Kidney (tissue), 14 donors: Measurements from ENCODE around the gene BICC1. TPM values are rescaled to one million over a fixed set of nuclear protein-coding genes. Genes with fewer than 3 reads are reported as not detected.

ENCODE experiments used
- DNase-seq, 5 donors: peaks; one replicate each; pipeline ENCODE4 v3.0.0-alpha.2; 2013 to 2020
- FAIRE-seq: peaks from 2 replicates; lab custom pipeline; 2012; peaks lifted over from hg19 to GRCh38; lab: Jason Lieb, UNC
- H3K27ac ChIP-seq, 2 donors: one replicate each; pipeline ENCODE4 v1.7.0; 2013; ENCODE audit warnings: low read depth in 2 of 2, low read length in 2 of 2, inconsistent platforms in 1 of 2
- H3K27me3 ChIP-seq: one replicate; pipeline ENCODE4 v1.7.1; 2013; ENCODE audit warnings: low read length, inconsistent platforms; ENCODE audit not compliant: control insufficient read depth, insufficient read depth
- H3K36me3 ChIP-seq, 3 donors: one replicate each; pipeline versions ENCODE4 v1.7.0 to v1.7.1; 2013; ENCODE audit warnings: low read length in 3 of 3, control low read depth in 1 of 3, inconsistent platforms in 1 of 3; ENCODE audit not compliant: insufficient read depth in 3 of 3, control insufficient read depth in 2 of 3
- H3K4me1 ChIP-seq, 3 donors: one replicate each; pipeline versions ENCODE4 v1.7.0 to v1.7.1; 2013; ENCODE audit warnings: low read length in 3 of 3, inconsistent platforms in 1 of 3, low read depth in 1 of 3; ENCODE audit not compliant: control insufficient read depth in 2 of 3, insufficient read depth in 2 of 3
- H3K4me3 ChIP-seq, 3 donors: one replicate each; pipeline versions ENCODE4 v1.7.0 to v1.8.1; 2013; ENCODE audit warnings: low read length in 3 of 3, control low read depth in 1 of 3, inconsistent platforms in 1 of 3
- H3K9ac ChIP-seq, 3 donors: one replicate each; pipeline versions ENCODE4 v1.7.0 to v1.7.1; 2013; ENCODE audit warnings: low read length in 3 of 3, control low read depth in 1 of 3, inconsistent platforms in 1 of 3
- H3K9me3 ChIP-seq, 3 donors: one replicate each; pipeline versions ENCODE4 v1.7.0 to v1.7.1; 2013; ENCODE audit warnings: low read length in 3 of 3, control low read depth in 1 of 3, inconsistent platforms in 1 of 3; ENCODE audit not compliant: control insufficient read depth in 2 of 3, insufficient read depth in 1 of 3
- CTCF ChIP-seq: IDR thresholded peaks from 3 replicates; pipeline ENCODE4 v1.5.1; 2012; ENCODE audit warnings: mild to moderate bottlenecking, moderate library complexity, borderline replicate concordance; ENCODE audit not compliant: insufficient read depth; ENCODE audit errors: extremely low read depth
- intact Hi-C: fragments of 100-400 bp; cut with DNase I; formaldehyde crosslinking; loops from one replicate; pipeline ENCODE4 v1.11.1; 2022
- polyA plus RNA-seq: library from polyadenylated mRNA; stranded (reverse); fragments of 350-450 nt; fragmentation: Illumina TruSeq; extraction: RNeasy Lipid Tissue Mini Kit (QIAGEN cat#74804); gene quantifications from one replicate; pipeline ENCODE4 v1.2.3, GENCODE V29; 2014; ENCODE audit warnings: low read depth, low replicate concordance; ENCODE audit not compliant: insufficient read depth
- total RNA-seq: library from RNA; stranded (reverse); fragmentation: NEBNext Ultra II Directional; extraction: Animal tissue kit (Norgen Biotek cat#: 25700); gene quantifications from one replicate; pipeline ENCODE4 v1.2.1, GENCODE V29; 2021
- donor health status: control.
- donor health status: control.
- donor health status: control.
- donor health status: control.
- donor health status: control.
- donor health status: DM: yes; HTN: yes; CAD: no.
- donor health status: Normal renal cell carcinoma (clear cell type).

Gene BICC1
- total and polyA plus RNA-seq, 2 donors from 2014 or later: 21.0 to 136 TPM

GRCh38 chr10:58554316-58554715 is 41.6 kb downstream of the BICC1 start:
- intact Hi-C loops: no loop called here
- H3K4me1 ChIP-seq: peaks cover 0 to 18% (median 0%) of the 10 kb centered on the region in 3 donors
- H3K36me3 ChIP-seq: no peaks in the 10 kb centered on the region
- no peak overlapping the region for H3K9ac ChIP-seq
- no peak for FAIRE-seq
- no peaks in the 10 kb centered on the region for H3K27me3 ChIP-seq
- DNase-seq: no peak
- no peak for TF ChIP-seq CTCF
- peaks cover 0 to 10% (median 2%) of the 10 kb centered on the region in 3 donors for H3K9me3 ChIP-seq
- no peak overlapping the region for H3K4me3 ChIP-seq
- H3K27ac ChIP-seq: no peak overlapping the region

GRCh38 chr10:58555170-58555929 is 42.7 kb downstream of the BICC1 start:
- intact Hi-C loops: no loop called here
- H3K4me3 ChIP-seq: peak overlapping the region in 1 of 3 donors; percentile 36
- DNase-seq (peak in 3 of 5 donors; percentile 58 to 88 (median 87)), FAIRE-seq (peak; percentile 91)
- no peak for TF ChIP-seq CTCF
- H3K27me3 ChIP-seq: no peaks in the 10 kb centered on the region
- peaks cover 0 to 10% (median 2%) of the 10 kb centered on the region in 3 donors for H3K9me3 ChIP-seq
- H3K27ac ChIP-seq: peak overlapping the region in 1 of 2 donors; percentile 41
- peaks cover 0 to 18% (median 0%) of the 10 kb centered on the region in 3 donors for H3K4me1 ChIP-seq
- no peak overlapping the region for H3K9ac ChIP-seq
- H3K36me3 ChIP-seq: no peaks in the 10 kb centered on the region

- Histone ChIP-seq H3K36me3 (no peaks in the 10 kb centered on the region), H3K27ac (peak overlapping the region; percentile 45 to 71), H3K9ac (no peak overlapping the region), H3K27me3 (no peaks in the 10 kb centered on the region), H3K4me1 (peaks cover 0 to 18% (median 0%) of the 10 kb centered on the region in 3 donors), H3K9me3 (peaks cover 0 to 10% (median 2%) of the 10 kb centered on the region in 3 donors), H3K4me3 (peak overlapping the region in 1 of 3 donors; percentile 36)
- intact Hi-C loops: no loop called here
- FAIRE-seq (no peak), DNase-seq (peak in 1 of 5 donors; percentile 33)
- no peak for TF ChIP-seq CTCF
Observed at GRCh38 chr10:58555930-58556311, 43.2 kb downstream of the BICC1 start.
